Measurements from ENCODE around the gene MRPL41.

The MRPL41 gene

DNA sequence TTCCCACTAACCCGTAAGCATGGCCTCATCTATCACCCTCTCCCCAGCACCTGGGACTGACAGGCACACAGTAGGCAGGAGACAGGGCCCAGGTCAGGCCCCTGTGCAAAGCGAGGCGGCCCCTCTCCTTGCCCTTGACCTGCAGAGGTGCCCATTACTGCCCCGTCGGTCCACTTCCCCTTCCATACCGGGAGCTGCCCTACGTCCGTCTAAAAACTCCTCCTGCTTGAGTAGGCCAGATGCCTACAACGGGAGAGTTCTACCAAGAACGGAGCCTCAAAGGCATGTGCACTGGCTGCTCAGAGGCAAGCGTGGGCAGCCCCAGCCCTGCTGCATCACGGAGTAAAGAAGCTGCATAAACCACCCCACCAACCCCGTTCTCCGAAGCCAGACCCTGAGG is 31.7 kb downstream of the MRPL41 start:
- H2AFZ ChIP-seq (ENCODE audit: low read depth, low read length) = no peak overlapping the region
- peaks cover 20% of the 10 kb centered on the region for H3K79me2 ChIP-seq (ENCODE audit: insufficient read depth, low read length)
- TF ChIP-seq, protein P1, sequence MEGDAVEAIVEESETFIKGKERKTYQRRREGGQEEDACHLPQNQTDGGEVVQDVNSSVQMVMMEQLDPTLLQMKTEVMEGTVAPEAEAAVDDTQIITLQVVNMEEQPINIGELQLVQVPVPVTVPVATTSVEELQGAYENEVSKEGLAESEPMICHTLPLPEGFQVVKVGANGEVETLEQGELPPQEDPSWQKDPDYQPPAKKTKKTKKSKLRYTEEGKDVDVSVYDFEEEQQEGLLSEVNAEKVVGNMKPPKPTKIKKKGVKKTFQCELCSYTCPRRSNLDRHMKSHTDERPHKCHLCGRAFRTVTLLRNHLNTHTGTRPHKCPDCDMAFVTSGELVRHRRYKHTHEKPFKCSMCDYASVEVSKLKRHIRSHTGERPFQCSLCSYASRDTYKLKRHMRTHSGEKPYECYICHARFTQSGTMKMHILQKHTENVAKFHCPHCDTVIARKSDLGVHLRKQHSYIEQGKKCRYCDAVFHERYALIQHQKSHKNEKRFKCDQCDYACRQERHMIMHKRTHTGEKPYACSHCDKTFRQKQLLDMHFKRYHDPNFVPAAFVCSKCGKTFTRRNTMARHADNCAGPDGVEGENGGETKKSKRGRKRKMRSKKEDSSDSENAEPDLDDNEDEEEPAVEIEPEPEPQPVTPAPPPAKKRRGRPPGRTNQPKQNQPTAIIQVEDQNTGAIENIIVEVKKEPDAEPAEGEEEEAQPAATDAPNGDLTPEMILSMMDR (IDR thresholded peaks at IDR 0.05; ENCODE audit: borderline replicate concordance, extremely low read depth, low read length, poor library complexity, severe bottlenecking) = no peak
- no peak for TF ChIP-seq EZH2 (IDR thresholded peaks at IDR 0.05; ENCODE audit: borderline replicate concordance, low read depth, low read length, severe bottlenecking)
- DNase-seq (no peak), ATAC-seq (ENCODE audit: insufficient read depth, low read depth) (no peak)
- peaks cover 53% of the 10 kb centered on the region for H4K20me1 ChIP-seq (ENCODE audit: insufficient read depth, low read length)
- no peak overlapping the region for H3K4me2 ChIP-seq (ENCODE audit: insufficient read depth, low read length)
- no peaks in the 10 kb centered on the region for H3K27me3 ChIP-seq (ENCODE audit: insufficient read depth, low read length, poor library complexity)
- H3K9me3 ChIP-seq (ENCODE audit: insufficient read depth, low read length, severe bottlenecking) = no peaks in the 10 kb centered on the region
- no peak overlapping the region for H3K27ac ChIP-seq (ENCODE audit: low read length)
- peaks cover 13% of the 10 kb centered on the region for H3K4me1 ChIP-seq (ENCODE audit: insufficient read depth, low read length)
- no peak overlapping the region for H3K4me3 ChIP-seq (ENCODE audit: low read depth in 1 of 2, low read length in 2 of 2)
- peaks cover 68% of the 10 kb centered on the region for H3K36me3 ChIP-seq (ENCODE audit: insufficient read depth, low read length)
- no peak overlapping the region for H3K9ac ChIP-seq (ENCODE audit: low read depth, low read length)

DNA sequence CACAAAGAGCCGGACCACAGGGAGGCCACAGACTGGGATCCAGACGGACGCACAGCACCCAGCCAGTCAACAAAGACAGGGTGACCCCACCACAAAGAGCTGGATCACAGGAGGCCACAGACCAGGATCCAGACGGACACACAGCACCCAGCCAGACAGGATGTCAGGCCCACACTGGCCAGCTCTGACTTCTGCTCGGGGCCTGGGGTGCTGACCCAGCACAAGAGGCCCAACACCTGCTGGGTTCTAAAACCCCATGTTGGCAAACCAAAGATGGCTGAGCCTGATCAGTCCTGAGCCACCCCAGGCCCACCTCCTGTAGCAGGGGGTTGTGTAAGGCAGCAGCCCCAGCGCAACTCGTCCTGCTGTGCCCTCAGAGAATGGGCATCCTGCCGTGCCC is 32.3 kb downstream of the MRPL41 start:
- H3K27me3 ChIP-seq (ENCODE audit: insufficient read depth, low read length, poor library complexity) = no peaks in the 10 kb centered on the region
- no peak for ATAC-seq (ENCODE audit: insufficient read depth, low read depth)
- peaks cover 59% of the 10 kb centered on the region for H4K20me1 ChIP-seq (ENCODE audit: insufficient read depth, low read length)
- no peak overlapping the region for H3K27ac ChIP-seq (ENCODE audit: low read length)
- peaks cover 71% of the 10 kb centered on the region for H3K36me3 ChIP-seq (ENCODE audit: insufficient read depth, low read length)
- H3K9ac ChIP-seq (ENCODE audit: low read depth, low read length) = no peak overlapping the region
- H3K4me2 ChIP-seq (ENCODE audit: insufficient read depth, low read length) = no peak overlapping the region
- no peak overlapping the region for H3K4me3 ChIP-seq (ENCODE audit: low read depth in 1 of 2, low read length in 2 of 2)
- TF ChIP-seq, protein P1 (IDR thresholded peaks at IDR 0.05; ENCODE audit: borderline replicate concordance, extremely low read depth, low read length, poor library complexity, severe bottlenecking) = no peak
- TF ChIP-seq EZH2 (IDR thresholded peaks at IDR 0.05; ENCODE audit: borderline replicate concordance, low read depth, low read length, severe bottlenecking) = no peak
- no peak overlapping the region for H2AFZ ChIP-seq (ENCODE audit: low read depth, low read length)
- no peak for DNase-seq
- H3K4me1 ChIP-seq (ENCODE audit: insufficient read depth, low read length) = peaks cover 18% of the 10 kb centered on the region
- H3K9me3 ChIP-seq (ENCODE audit: insufficient read depth, low read length, severe bottlenecking) = no peaks in the 10 kb centered on the region
- peaks cover 22% of the 10 kb centered on the region for H3K79me2 ChIP-seq (ENCODE audit: insufficient read depth, low read length)

DNA sequence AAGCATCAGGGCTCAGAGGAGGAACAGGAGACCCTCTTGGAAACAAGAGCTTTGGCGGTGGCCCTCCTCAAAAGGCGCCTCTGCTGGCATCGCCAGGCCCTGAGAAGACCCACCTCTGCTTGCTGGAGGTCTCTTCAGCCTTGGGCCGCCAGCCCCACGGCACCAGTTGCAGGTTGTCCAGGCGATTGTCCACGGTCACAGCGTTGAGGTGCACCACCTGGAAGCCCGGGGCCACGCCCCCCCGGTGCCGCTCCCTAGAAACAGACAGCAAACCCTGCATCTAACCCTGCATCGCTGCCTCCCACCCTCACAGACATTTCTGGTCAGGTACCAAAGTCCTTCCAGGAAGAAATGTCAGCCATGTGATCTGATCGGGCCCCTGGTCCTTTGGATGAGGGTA is 35.2 kb downstream of the MRPL41 start:
- H3K9ac ChIP-seq (ENCODE audit: low read depth, low read length) = no peak overlapping the region
- H3K4me2 ChIP-seq (ENCODE audit: insufficient read depth, low read length) = no peak overlapping the region
- no peaks in the 10 kb centered on the region for H3K27me3 ChIP-seq (ENCODE audit: insufficient read depth, low read length, poor library complexity)
- H3K79me2 ChIP-seq (ENCODE audit: insufficient read depth, low read length) = peaks cover 31% of the 10 kb centered on the region
- no peak for ATAC-seq (ENCODE audit: insufficient read depth, low read depth)
- H4K20me1 ChIP-seq (ENCODE audit: insufficient read depth, low read length) = peaks cover 67% of the 10 kb centered on the region
- no peak for DNase-seq
- no peak overlapping the region for H3K4me3 ChIP-seq (ENCODE audit: low read depth in 1 of 2, low read length in 2 of 2)
- H2AFZ ChIP-seq (ENCODE audit: low read depth, low read length) = no peak overlapping the region
- H3K36me3 ChIP-seq (ENCODE audit: insufficient read depth, low read length) = peaks cover 69% of the 10 kb centered on the region
- H3K4me1 ChIP-seq (ENCODE audit: insufficient read depth, low read length) = peaks cover 29% of the 10 kb centered on the region
- H3K27ac ChIP-seq (ENCODE audit: low read length) = no peak overlapping the region
- no peak for TF ChIP-seq EZH2 (IDR thresholded peaks at IDR 0.05; ENCODE audit: borderline replicate concordance, low read depth, low read length, severe bottlenecking)
- TF ChIP-seq, protein P1 (IDR thresholded peaks at IDR 0.05; ENCODE audit: borderline replicate concordance, extremely low read depth, low read length, poor library complexity, severe bottlenecking) = no peak
- H3K9me3 ChIP-seq (ENCODE audit: insufficient read depth, low read length, severe bottlenecking) = no peaks in the 10 kb centered on the region

DNA sequence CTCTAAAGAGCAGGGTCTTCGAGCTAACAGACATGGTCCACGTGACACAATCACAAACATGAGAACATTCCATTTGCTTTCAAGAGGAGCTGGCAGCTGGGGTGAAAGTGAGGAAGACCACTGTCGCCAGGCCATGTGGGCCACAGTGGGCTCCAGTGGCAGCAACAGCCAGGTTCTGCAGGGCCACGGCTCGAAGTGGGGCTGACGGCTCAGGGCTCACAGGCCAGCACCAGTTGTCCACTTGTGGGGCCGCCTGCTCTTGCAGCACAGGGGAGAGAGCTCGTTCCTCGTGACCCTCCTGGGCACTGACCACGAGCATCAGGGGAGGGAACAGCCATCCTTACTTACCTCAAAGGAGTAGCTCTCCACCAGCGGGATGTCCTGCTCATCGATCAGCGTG is 36.6 kb downstream of the MRPL41 start:
- ATAC-seq (ENCODE audit: insufficient read depth, low read depth) (no peak), DNase-seq (no peak)
- no peak overlapping the region for H3K27ac ChIP-seq (ENCODE audit: low read length)
- H3K4me1 ChIP-seq (ENCODE audit: insufficient read depth, low read length) = peaks cover 29% of the 10 kb centered on the region
- H2AFZ ChIP-seq (ENCODE audit: low read depth, low read length) = no peak overlapping the region
- peaks cover 60% of the 10 kb centered on the region for H4K20me1 ChIP-seq (ENCODE audit: insufficient read depth, low read length)
- peaks cover 29% of the 10 kb centered on the region for H3K79me2 ChIP-seq (ENCODE audit: insufficient read depth, low read length)
- H3K27me3 ChIP-seq (ENCODE audit: insufficient read depth, low read length, poor library complexity) = no peaks in the 10 kb centered on the region
- no peak for TF ChIP-seq EZH2 (IDR thresholded peaks at IDR 0.05; ENCODE audit: borderline replicate concordance, low read depth, low read length, severe bottlenecking)
- TF ChIP-seq, protein P1 (IDR thresholded peaks at IDR 0.05; ENCODE audit: borderline replicate concordance, extremely low read depth, low read length, poor library complexity, severe bottlenecking) = no peak
- H3K9ac ChIP-seq (ENCODE audit: low read depth, low read length) = peak overlapping the region; percentile 86
- peak overlapping the region; percentile 86 for H3K4me2 ChIP-seq (ENCODE audit: insufficient read depth, low read length)
- peaks cover 55% of the 10 kb centered on the region for H3K36me3 ChIP-seq (ENCODE audit: insufficient read depth, low read length)
- no peak overlapping the region for H3K4me3 ChIP-seq (ENCODE audit: low read depth in 1 of 2, low read length in 2 of 2)
- H3K9me3 ChIP-seq (ENCODE audit: insufficient read depth, low read length, severe bottlenecking) = no peaks in the 10 kb centered on the region
